Duodenal mucosa (tissue), 2 donors: ENCODE results near the gene ANOS1.

ENCODE experiments used
- H3K27ac ChIP-seq: one replicate; pipeline ENCODE4 v1.7.0; 2013; ENCODE audit warnings: low read depth, low read length
- H3K27me3 ChIP-seq, 2 donors: one replicate each; pipeline ENCODE4 v1.7.0; 2013; ENCODE audit warnings: low read length in 2 of 2, control low read depth in 1 of 2; ENCODE audit not compliant: insufficient read depth in 2 of 2, control insufficient read depth in 1 of 2
- H3K36me3 ChIP-seq, 2 donors: one replicate each; pipeline ENCODE4 v1.7.0; 2013; ENCODE audit warnings: low read length in 2 of 2, control low read depth in 1 of 2; ENCODE audit not compliant: insufficient read depth in 2 of 2, control insufficient read depth in 1 of 2
- H3K4me1 ChIP-seq, 2 donors: one replicate each; pipeline ENCODE4 v1.7.0; 2013; ENCODE audit warnings: low read length in 2 of 2, control low read depth in 1 of 2; ENCODE audit not compliant: insufficient read depth in 2 of 2, control insufficient read depth in 1 of 2
- H3K4me3 ChIP-seq, 2 donors: one replicate each; pipeline ENCODE4 v1.7.0; 2013; ENCODE audit warnings: low read length in 2 of 2, low read depth in 1 of 2
- H3K9ac ChIP-seq, 2 donors: one replicate each; pipeline ENCODE4 v1.7.0; 2013; ENCODE audit warnings: low read length in 2 of 2, low read depth in 1 of 2
- H3K9me3 ChIP-seq, 2 donors: one replicate each; pipeline ENCODE4 v1.7.0; 2013; ENCODE audit warnings: low read length in 2 of 2, control low read depth in 1 of 2; ENCODE audit not compliant: control insufficient read depth in 1 of 2

The ANOS1 gene

GRCh38 chrX:8717354-8717753 lies 14.6 kb downstream of the ANOS1 start:
- H3K27ac ChIP-seq = no peak overlapping the region
- no peak overlapping the region for H3K4me3 ChIP-seq
- no peaks in the 10 kb centered on the region for H3K27me3 ChIP-seq

GRCh38 chrX:8714164-8714563 lies 17.8 kb downstream of the ANOS1 start:
- H3K9me3 ChIP-seq = no peaks in the 10 kb centered on the region
- H3K36me3 ChIP-seq = no peaks in the 10 kb centered on the region
- no peaks in the 10 kb centered on the region for H3K27me3 ChIP-seq
- no peak overlapping the region for H3K9ac ChIP-seq
- H3K27ac ChIP-seq = no peak overlapping the region
- no peaks in the 10 kb centered on the region for H3K4me1 ChIP-seq
- H3K4me3 ChIP-seq = no peak overlapping the region

More at GRCh38 chrX:8717354-8717753, 14.6 kb downstream of the ANOS1 start:
- Histone ChIP-seq H3K9ac (no peak overlapping the region), H3K36me3 (no peaks in the 10 kb centered on the region), H3K9me3 (no peaks in the 10 kb centered on the region), H3K4me1 (no peaks in the 10 kb centered on the region)

GRCh38 chrX:8711401-8711800 lies 20.5 kb downstream of the ANOS1 start:
- Histone ChIP-seq H3K27me3 (no peaks in the 10 kb centered on the region), H3K9me3 (no peaks in the 10 kb centered on the region), H3K4me3 (no peak overlapping the region), H3K9ac (no peak overlapping the region), H3K4me1 (no peaks in the 10 kb centered on the region), H3K27ac (no peak overlapping the region), H3K36me3 (no peaks in the 10 kb centered on the region)

GRCh38 chrX:8704184-8704583 lies 27.8 kb downstream of the ANOS1 start:
- Histone ChIP-seq H3K4me1 (no peaks in the 10 kb centered on the region), H3K9me3 (no peaks in the 10 kb centered on the region), H3K9ac (no peak overlapping the region), H3K27me3 (no peaks in the 10 kb centered on the region), H3K36me3 (no peaks in the 10 kb centered on the region), H3K27ac (no peak overlapping the region), H3K4me3 (no peak overlapping the region)

GRCh38 chrX:8692871-8693270 lies 39.1 kb downstream of the ANOS1 start:
- Histone ChIP-seq H3K9me3 (no peaks in the 10 kb centered on the region), H3K27ac (no peak overlapping the region), H3K36me3 (no peaks in the 10 kb centered on the region), H3K4me1 (no peaks in the 10 kb centered on the region), H3K9ac (no peak overlapping the region), H3K4me3 (no peak overlapping the region), H3K27me3 (no peaks in the 10 kb centered on the region)

- H3K27ac ChIP-seq = no peak overlapping the region
- no peaks in the 10 kb centered on the region for H3K4me1 ChIP-seq
- no peak overlapping the region for H3K9ac ChIP-seq
- H3K36me3 ChIP-seq = no peaks in the 10 kb centered on the region
- H3K9me3 ChIP-seq = no peaks in the 10 kb centered on the region
- H3K27me3 ChIP-seq = no peaks in the 10 kb centered on the region
- H3K4me3 ChIP-seq = no peak overlapping the region
Observed at GRCh38 chrX:8689473-8689872, 42.5 kb downstream of the ANOS1 start.

GRCh38 chrX:8688776-8689175 lies 43.2 kb downstream of the ANOS1 start:
- Histone ChIP-seq H3K36me3 (no peaks in the 10 kb centered on the region), H3K9me3 (no peaks in the 10 kb centered on the region), H3K4me3 (no peak overlapping the region), H3K27me3 (no peaks in the 10 kb centered on the region), H3K4me1 (no peaks in the 10 kb centered on the region), H3K27ac (no peak overlapping the region), H3K9ac (no peak overlapping the region)

GRCh38 chrX:8684201-8684965 lies 47.6 kb downstream of the ANOS1 start:
- Histone ChIP-seq H3K27me3 (no peaks in the 10 kb centered on the region), H3K9ac (no peak overlapping the region), H3K27ac (no peak overlapping the region), H3K36me3 (no peaks in the 10 kb centered on the region), H3K4me3 (no peak overlapping the region), H3K9me3 (no peaks in the 10 kb centered on the region), H3K4me1 (no peaks in the 10 kb centered on the region)

- Histone ChIP-seq H3K9ac (no peak overlapping the region), H3K27me3 (no peaks in the 10 kb centered on the region)
Observed at GRCh38 chrX:8683687-8684086, 48.2 kb downstream of the ANOS1 start.

GRCh38 chrX:8679550-8679949 lies 52.4 kb downstream of the ANOS1 start:
- H3K9me3 ChIP-seq = no peaks in the 10 kb centered on the region
- H3K4me3 ChIP-seq = no peak overlapping the region
- H3K27me3 ChIP-seq = no peaks in the 10 kb centered on the region
- H3K9ac ChIP-seq = no peak overlapping the region
- no peak overlapping the region for H3K27ac ChIP-seq
- no peaks in the 10 kb centered on the region for H3K4me1 ChIP-seq
- no peaks in the 10 kb centered on the region for H3K36me3 ChIP-seq

More at GRCh38 chrX:8683687-8684086, 48.2 kb downstream of the ANOS1 start:
- Histone ChIP-seq H3K4me1 (no peaks in the 10 kb centered on the region), H3K36me3 (no peaks in the 10 kb centered on the region), H3K9me3 (no peaks in the 10 kb centered on the region), H3K27ac (no peak overlapping the region), H3K4me3 (no peak overlapping the region)
